ENCODE measurements around the gene CYP4V2.

CYP4V2 gene

GRCh38 chr4:186191200-186192065 is at the start of gene CYP4V2:
Gene CYP4V2 (plus strand): TSS chr4:186191567. CDS start chr4:186191824, 257 bp downstream.
- Histone ChIP-seq H3K9me3 (no peaks in the 10 kb centered on the region), H3K36me3 (replicated peaks) (no peaks in the 10 kb centered on the region), H3K4me3 (peak within 1 kb of the TSS; percentile 65), H3K4me1 (peaks cover 5% of the 10 kb centered on the region; the same call in 1 of the 2 replicates), H3K27me3 (ENCODE audit: low read depth) (no peaks in the 10 kb centered on the region)
- peak; percentile 50 to 81 for DNase-seq (ENCODE audit: low spot score in 2 of 2)
- in situ Hi-C loops (cut with MboI; ENCODE audit: low sequenced_read_pairs) = no loop called here

- Histone ChIP-seq H3K4me1 (peaks cover 23% of the 10 kb centered on the region), H3K9me3 (no peaks in the 10 kb centered on the region), H3K36me3 (replicated peaks) (no peaks in the 10 kb centered on the region), H3K27me3 (ENCODE audit: low read depth) (no peaks in the 10 kb centered on the region), H3K4me3 (peak overlapping the region; percentile 34)
- DNase-seq (ENCODE audit: low spot score in 2 of 2) = peak; percentile 69 to 85
- in situ Hi-C loops (cut with MboI; ENCODE audit: low sequenced_read_pairs) = no loop called here
Measured at GRCh38 chr4:186144198-186144945, 47.0 kb upstream of the CYP4V2 start.

GRCh38 chr4:186144946-186145569 is 46.3 kb upstream of the CYP4V2 start:
- peak in 1 of 2 experiments; percentile 52 for DNase-seq (ENCODE audit: low spot score in 2 of 2)
- H3K4me1 ChIP-seq = peaks cover 23% of the 10 kb centered on the region
- H3K36me3 ChIP-seq (replicated peaks) = no peaks in the 10 kb centered on the region
- no peaks in the 10 kb centered on the region for H3K9me3 ChIP-seq
- H3K4me3 ChIP-seq = peak overlapping the region; percentile 37
- H3K27me3 ChIP-seq (ENCODE audit: low read depth) = no peaks in the 10 kb centered on the region
- in situ Hi-C loops (cut with MboI; ENCODE audit: low sequenced_read_pairs) = no loop called here

GRCh38 chr4:186146458-186146857 is 44.9 kb upstream of the CYP4V2 start:
- Histone ChIP-seq H3K4me1 (peaks cover 23% of the 10 kb centered on the region), H3K4me3 (no peak overlapping the region), H3K27me3 (ENCODE audit: low read depth) (no peaks in the 10 kb centered on the region), H3K9me3 (no peaks in the 10 kb centered on the region), H3K36me3 (replicated peaks) (no peaks in the 10 kb centered on the region)
- no peak for DNase-seq (ENCODE audit: low spot score in 2 of 2)
- in situ Hi-C loops (cut with MboI; ENCODE audit: low sequenced_read_pairs) = no loop called here

- Histone ChIP-seq H3K36me3 (replicated peaks) (no peaks in the 10 kb centered on the region), H3K27me3 (ENCODE audit: low read depth) (no peaks in the 10 kb centered on the region), H3K4me3 (no peak overlapping the region), H3K9me3 (no peaks in the 10 kb centered on the region), H3K4me1 (peaks cover 23% of the 10 kb centered on the region)
- DNase-seq (ENCODE audit: low spot score in 2 of 2) = no peak
- in situ Hi-C loops (cut with MboI; ENCODE audit: low sequenced_read_pairs) = no loop called here
Measured at GRCh38 chr4:186148336-186148975, 42.9 kb upstream of the CYP4V2 start.

- peaks cover 15% of the 10 kb centered on the region for H3K4me1 ChIP-seq
- no peaks in the 10 kb centered on the region for H3K27me3 ChIP-seq (ENCODE audit: low read depth)
- H3K4me3 ChIP-seq = no peak overlapping the region
- in situ Hi-C loops (cut with MboI; ENCODE audit: low sequenced_read_pairs) = no loop called here
- no peaks in the 10 kb centered on the region for H3K36me3 ChIP-seq (replicated peaks)
- DNase-seq (ENCODE audit: low spot score in 2 of 2) = peak; percentile 44 to 83
- no peaks in the 10 kb centered on the region for H3K9me3 ChIP-seq
Measured at GRCh38 chr4:186149872-186150271, 41.5 kb upstream of the CYP4V2 start.

GRCh38 chr4:186150926-186151325 is 40.4 kb upstream of the CYP4V2 start:
- Histone ChIP-seq H3K4me3 (no peak overlapping the region), H3K36me3 (replicated peaks) (no peaks in the 10 kb centered on the region), H3K9me3 (no peaks in the 10 kb centered on the region), H3K4me1 (peaks cover 8% of the 10 kb centered on the region), H3K27me3 (ENCODE audit: low read depth) (no peaks in the 10 kb centered on the region)
- in situ Hi-C loops (cut with MboI; ENCODE audit: low sequenced_read_pairs) = no loop called here
- no peak for DNase-seq (ENCODE audit: low spot score in 2 of 2)

- no peaks in the 10 kb centered on the region for H3K9me3 ChIP-seq
- H3K36me3 ChIP-seq (replicated peaks) = no peaks in the 10 kb centered on the region
- H3K4me1 ChIP-seq = peaks cover 3% of the 10 kb centered on the region; the same call in 1 of the 2 replicates
- DNase-seq (ENCODE audit: low spot score in 2 of 2) = no peak
- in situ Hi-C loops (cut with MboI; ENCODE audit: low sequenced_read_pairs) = no loop called here
- H3K4me3 ChIP-seq = no peak overlapping the region
- H3K27me3 ChIP-seq (ENCODE audit: low read depth) = no peaks in the 10 kb centered on the region
Measured at GRCh38 chr4:186151499-186151898, 39.9 kb upstream of the CYP4V2 start.

- H3K27me3 ChIP-seq (ENCODE audit: low read depth) = no peaks in the 10 kb centered on the region
- no peak for DNase-seq (ENCODE audit: low spot score in 2 of 2)
- no peaks in the 10 kb centered on the region for H3K4me1 ChIP-seq
- H3K4me3 ChIP-seq = no peak overlapping the region
- in situ Hi-C loops (cut with MboI; ENCODE audit: low sequenced_read_pairs) = no loop called here
- H3K36me3 ChIP-seq (replicated peaks) = no peaks in the 10 kb centered on the region
- no peaks in the 10 kb centered on the region for H3K9me3 ChIP-seq
Measured at GRCh38 chr4:186158021-186158813, 33.1 kb upstream of the CYP4V2 start.

GRCh38 chr4:186158966-186159365 is 32.4 kb upstream of the CYP4V2 start:
- Histone ChIP-seq H3K4me1 (no peaks in the 10 kb centered on the region), H3K4me3 (no peak overlapping the region), H3K36me3 (replicated peaks) (no peaks in the 10 kb centered on the region), H3K9me3 (no peaks in the 10 kb centered on the region), H3K27me3 (ENCODE audit: low read depth) (no peaks in the 10 kb centered on the region)
- DNase-seq (ENCODE audit: low spot score in 2 of 2) = no peak
- in situ Hi-C loops (cut with MboI; ENCODE audit: low sequenced_read_pairs) = no loop called here

- in situ Hi-C loops (cut with MboI; ENCODE audit: low sequenced_read_pairs) = no loop called here
- Histone ChIP-seq H3K4me3 (no peak overlapping the region), H3K36me3 (replicated peaks) (no peaks in the 10 kb centered on the region)
Measured at GRCh38 chr4:186159613-186160012, 31.8 kb upstream of the CYP4V2 start.

GRCh38 chr4:186161138-186161537 is 30.2 kb upstream of the CYP4V2 start:
- Histone ChIP-seq H3K4me3 (no peak overlapping the region), H3K4me1 (no peaks in the 10 kb centered on the region), H3K9me3 (no peaks in the 10 kb centered on the region), H3K36me3 (replicated peaks) (no peaks in the 10 kb centered on the region), H3K27me3 (ENCODE audit: low read depth) (no peaks in the 10 kb centered on the region)
- DNase-seq (ENCODE audit: low spot score in 2 of 2) = no peak
- in situ Hi-C loops (cut with MboI; ENCODE audit: low sequenced_read_pairs) = no loop called here

More at GRCh38 chr4:186159613-186160012, 31.8 kb upstream of the CYP4V2 start:
- no peaks in the 10 kb centered on the region for H3K4me1 ChIP-seq
- no peak for DNase-seq (ENCODE audit: low spot score in 2 of 2)
- no peaks in the 10 kb centered on the region for H3K9me3 ChIP-seq
- H3K27me3 ChIP-seq (ENCODE audit: low read depth) = no peaks in the 10 kb centered on the region
